DOHH2 (cell line): Measurements from ENCODE around the gene QRFPR.

Source experiments
- CTCF ChIP-seq: fragments of 200-600 bp; sonication (generic); IDR thresholded peaks from one replicate; pipeline ENCODE4 v1.5.1; 2014; ENCODE audit warnings: antibody characterized with exemption, mild to moderate bottlenecking, low read depth, low read length; ENCODE audit not compliant: poor library complexity, severe bottlenecking
- EZH2phosphoT487 ChIP-seq: fragments of 200-600 bp; sonication (generic); IDR thresholded peaks from 2 replicates; pipeline ENCODE4 v1.6.1; 2017; ENCODE audit warnings: borderline replicate concordance, mild to moderate bottlenecking, antibody characterized with exemption, low read length, moderate library complexity, mixed read lengths

GRCh38 chr4:121321466-121321865 is 59.4 kb downstream of the QRFPR start:
- TF ChIP-seq CTCF (no peak), EZH2phosphoT487 (no peak)
